Endodermal cell (in vitro differentiated cells): Measurements from ENCODE around the gene CD44. TPM values are rescaled to one million over a fixed set of nuclear protein-coding genes. Genes with fewer than 3 reads are reported as not detected.

Source experiments
- DNase-seq: peaks from one replicate; pipeline ENCODE4 v3.0.0-alpha.2; 2017
- H3K27ac ChIP-seq: 2 replicates; pipeline ENCODE4 v1.5.1; 2013; ENCODE audit warnings: mild to moderate bottlenecking, low read depth, low read length, moderate library complexity
- H3K27me3 ChIP-seq: 2 replicates; pipeline ENCODE4 v1.6.1; 2013; ENCODE audit warnings: mild to moderate bottlenecking, low read length, moderate library complexity; ENCODE audit not compliant: insufficient read depth, control insufficient read depth, poor library complexity, severe bottlenecking
- H3K36me3 ChIP-seq: 2 replicates; pipeline ENCODE4 v1.7.0; 2013; ENCODE audit warnings: mild to moderate bottlenecking, low read length, moderate library complexity; ENCODE audit not compliant: control insufficient read depth, insufficient read depth
- H3K4me1 ChIP-seq: one replicate; pipeline ENCODE4 v1.7.0; 2013; ENCODE audit warnings: low read length; ENCODE audit not compliant: control insufficient read depth, insufficient read depth
- H3K4me3 ChIP-seq: 2 replicates; pipeline ENCODE4 v1.5.1; 2013; ENCODE audit warnings: mild to moderate bottlenecking, low read length, moderate library complexity
- H3K9ac ChIP-seq: 2 replicates; pipeline ENCODE4 v1.6.1; 2013; ENCODE audit warnings: mild to moderate bottlenecking, low read length, moderate library complexity; ENCODE audit not compliant: poor library complexity, severe bottlenecking; ENCODE audit errors: extremely low read depth
- H3K9me3 ChIP-seq: 2 replicates; pipeline ENCODE4 v1.6.1; 2013; ENCODE audit warnings: mild to moderate bottlenecking, low read length, moderate library complexity; ENCODE audit not compliant: control insufficient read depth
- H3K27ac Mint-ChIP-seq: 2 replicates; pipeline ENCODE4 v1.8.0; 2020; ENCODE audit warnings: mixed read lengths
- H3K27me3 Mint-ChIP-seq: 2 replicates; pipeline ENCODE4 v1.8.0; 2021; ENCODE audit warnings: mild to moderate bottlenecking, mixed read lengths; ENCODE audit not compliant: insufficient read depth
- H3K36me3 Mint-ChIP-seq: 2 replicates; pipeline ENCODE4 v1.8.0; 2020; ENCODE audit warnings: low read depth, mixed read lengths
- H3K4me1 Mint-ChIP-seq: 2 replicates; pipeline ENCODE4 v1.8.0; 2020; ENCODE audit warnings: mixed read lengths
- H3K4me3 Mint-ChIP-seq: 2 replicates; pipeline ENCODE4 v1.8.0; 2020; ENCODE audit warnings: mild to moderate bottlenecking, moderate library complexity, mixed read lengths
- H3K9me3 Mint-ChIP-seq: 2 replicates; pipeline ENCODE4 v1.8.0; 2020; ENCODE audit warnings: mild to moderate bottlenecking, mixed read lengths
- CTCF ChIP-seq: fragments of 200-600 bp; sonication (generic); conservative IDR thresholded peaks from 2 replicates; pipeline ENCODE4 v1.5.0; 2021; ENCODE audit warnings: antibody characterized with exemption, mild to moderate bottlenecking
- WGBS, 2 experiments: methylation state at CpG; one replicate each; pipeline versions ENCODE4 v1.1.5 to v1.1.7; 2013; ENCODE audit warnings: missing lambda C conversion rate in 2 of 2, mixed read lengths in 1 of 2; ENCODE audit not compliant: insufficient coverage in 1 of 2, insufficient read length in 1 of 2; 5-methylcytosine and 5-hydroxymethylcytosine counted together
- total RNA-seq, 2 donors: library from RNA; stranded (reverse); fragmentation: NEBNext Ultra II Directional in 1 of 2; extraction: Animal tissue kit (Norgen Biotek cat#: 25700) in 1 of 2; gene quantifications; 2 replicates in 1 of 2; 3 replicates in 1 of 2; pipeline ENCODE4 v1.2.1, GENCODE V29; 2021

CD44 gene
- total RNA-seq, 2 donors from 2014 or later, result 1.2 to 4.6 TPM

DNA sequence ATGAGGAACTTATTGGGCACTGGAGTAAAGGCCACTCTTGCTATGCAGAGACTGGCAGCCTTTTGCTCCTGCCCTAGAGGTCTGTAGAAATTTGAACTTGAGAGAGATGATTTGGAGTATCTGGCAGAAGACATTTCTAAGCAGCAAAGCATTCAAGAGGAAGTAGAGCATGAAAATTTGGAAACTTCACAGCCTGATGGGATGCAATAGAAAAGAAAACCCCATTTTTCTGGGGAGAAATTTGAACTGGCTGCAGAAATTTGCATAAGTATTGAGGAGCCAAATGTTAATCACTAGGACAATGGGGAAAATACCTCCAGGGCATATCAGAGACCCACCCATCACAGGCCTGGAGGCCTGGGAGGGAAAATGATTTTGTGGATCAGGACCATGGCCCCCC is 29.9 kb upstream of the CD44 start:
- DNase-seq, result no peak
- Histone ChIP-seq H3K36me3 (no peaks in the 10 kb centered on the region), H3K27ac (no peak overlapping the region), H3K4me1 (no peaks in the 10 kb centered on the region), H3K27me3 (no peaks in the 10 kb centered on the region), H3K9me3 (peaks cover 9% of the 10 kb centered on the region), H3K9ac (no peak overlapping the region), H3K4me3 (no peak overlapping the region)
- peaks cover 3% of the 10 kb centered on the region for H3K9me3 Mint-ChIP-seq
- H3K27ac Mint-ChIP-seq, result no peak overlapping the region
- H3K4me3 Mint-ChIP-seq, result no peak overlapping the region
- H3K4me1 Mint-ChIP-seq, result peaks cover 10% of the 10 kb centered on the region
- peaks cover 13% of the 10 kb centered on the region for H3K27me3 Mint-ChIP-seq
- TF ChIP-seq CTCF, result no peak
- no peaks in the 10 kb centered on the region for H3K36me3 Mint-ChIP-seq

GRCh38 chr11:35109827-35110226 is 29.1 kb upstream of the CD44 start:
- Mint-ChIP-seq H3K4me1 (peaks cover 10% of the 10 kb centered on the region), H3K4me3 (no peak overlapping the region), H3K9me3 (peaks cover 3% of the 10 kb centered on the region), H3K36me3 (no peaks in the 10 kb centered on the region), H3K27me3 (peaks cover 13% of the 10 kb centered on the region), H3K27ac (no peak overlapping the region)
- DNase-seq, result no peak
- Histone ChIP-seq H3K9me3 (peaks cover 9% of the 10 kb centered on the region), H3K4me3 (no peak overlapping the region), H3K9ac (no peak overlapping the region), H3K27me3 (no peaks in the 10 kb centered on the region), H3K4me1 (no peaks in the 10 kb centered on the region), H3K36me3 (no peaks in the 10 kb centered on the region), H3K27ac (no peak overlapping the region)
- TF ChIP-seq CTCF, result no peak

DNA sequence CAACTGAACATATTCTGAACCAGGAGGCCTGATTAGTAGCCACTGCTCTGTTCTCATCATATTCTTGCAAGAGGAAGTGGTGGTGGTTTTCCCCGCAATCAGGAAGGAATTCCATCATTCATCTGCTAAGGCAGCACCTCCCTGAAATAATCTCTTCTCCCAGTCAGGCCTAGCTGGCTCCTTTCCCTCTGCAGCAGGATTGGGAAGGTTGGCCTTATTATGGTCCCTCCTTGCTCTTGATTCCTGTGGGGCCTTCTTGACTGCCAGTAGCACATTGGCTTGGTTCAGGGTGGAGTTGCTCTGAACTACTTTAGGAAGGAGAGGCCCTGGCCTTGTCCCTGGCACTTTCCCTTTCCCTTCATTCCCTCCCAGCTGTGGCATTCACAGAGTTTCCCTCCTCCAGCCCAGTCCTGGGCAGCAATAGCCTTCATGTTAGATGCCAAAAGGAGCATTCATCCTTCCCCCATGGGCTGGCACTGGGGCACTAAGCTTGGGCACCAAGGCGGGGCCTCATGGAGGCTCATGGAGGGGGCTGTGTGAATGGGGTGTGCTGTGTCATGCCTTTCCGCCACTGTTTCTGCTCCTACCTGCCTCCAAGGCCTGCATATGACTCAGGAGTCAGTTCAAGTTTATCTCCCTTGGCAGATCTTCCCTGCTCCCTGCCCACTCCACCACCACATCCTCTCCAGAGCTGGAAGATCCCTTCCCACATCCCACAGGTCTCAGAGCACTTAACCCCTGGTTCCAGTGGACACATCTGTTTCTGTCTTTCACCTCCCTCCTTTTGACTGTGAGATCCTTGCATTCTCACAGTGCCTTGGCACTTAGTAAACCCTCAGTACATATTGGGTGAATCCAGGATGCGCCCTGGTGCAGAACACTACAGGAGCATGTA is 27.6 kb upstream of the CD44 start:
- Mint-ChIP-seq H3K4me1 (peaks cover 10% of the 10 kb centered on the region), H3K36me3 (no peaks in the 10 kb centered on the region), H3K27me3 (peaks cover 15% of the 10 kb centered on the region), H3K4me3 (no peak overlapping the region), H3K9me3 (peaks cover 3% of the 10 kb centered on the region), H3K27ac (no peak overlapping the region)
- TF ChIP-seq CTCF, result no peak
- H3K36me3 ChIP-seq, result no peaks in the 10 kb centered on the region
- no peak overlapping the region for H3K27ac ChIP-seq
- no peaks in the 10 kb centered on the region for H3K27me3 ChIP-seq
- DNase-seq, result no peak
- H3K9ac ChIP-seq, result no peak overlapping the region
- no peaks in the 10 kb centered on the region for H3K4me1 ChIP-seq
- no peak overlapping the region for H3K4me3 ChIP-seq
- peaks cover 9% of the 10 kb centered on the region for H3K9me3 ChIP-seq
- 86 to 95% methylated on average over 2 to 4 of the region's 4 CpGs for WGBS, 2 experiments
